Right lobe of liver (tissue), 4 donors: ENCODE data around the gene B4GALNT1.

Source experiments
- CTCF ChIP-seq, 4 donors: fragments of 200-600 bp in 3 of 4; fragments of 450-650 bp in 1 of 4; IDR thresholded peaks; one replicate each; pipeline versions ENCODE4 v1.5.1 to v1.8.0; 2016 to 2022; ENCODE audit warnings: antibody characterized with exemption in 4 of 4, mild to moderate bottlenecking in 2 of 4
- POLR2A ChIP-seq: fragments of 450-650 bp; IDR thresholded peaks from one replicate; pipeline ENCODE4 v1.6.1; 2017; ENCODE audit warnings: antibody characterized with exemption, mild to moderate bottlenecking
- donor health status: DM: no; HTN: no; CAD: no.
- donor health status: DM: no; HTN: no; CAD: no.
- donor health status: DM: no; HTN: yes; CAD: no.

GRCh38 chr12:57654042-57654441, 21.0 kb upstream of the B4GALNT1 start:
- TF ChIP-seq CTCF (IDR thresholded peaks at IDR 0.05): no peak
- no peak for TF ChIP-seq POLR2A
